GM12892 (cell line): ENCODE data around the gene UGT1A8.

Source experiments
- POLR2A ChIP-seq: IDR thresholded peaks from 2 replicates; pipeline ENCODE4 v1.6.1; 2011; ENCODE audit warnings: low read depth, low read length, control low read depth
- TAF1 ChIP-seq: IDR thresholded peaks from 2 replicates; pipeline ENCODE4 v1.6.1; 2011; ENCODE audit warnings: low read depth, mild to moderate bottlenecking, control low read depth, low read length, borderline replicate concordance

GRCh38 chr2:233700028-233700635 is 82.7 kb downstream of the UGT1A8 start:
- TF ChIP-seq POLR2A = no peak
- no peak for TF ChIP-seq TAF1
